GM23338 (cell line): ENCODE measurements around the gene NUAK2.

Experiments used
- CREB1 ChIP-seq: fragments of 250-450 bp; sonication (Bioruptor Pico); IDR thresholded peaks from 2 replicates; pipeline ENCODE4 v1.5.0; 2020; ENCODE audit warnings: low read depth, mild to moderate bottlenecking, moderate library complexity
- CTCF ChIP-seq, 2 experiments: fragments of 200-600 bp in 1 of 2; sonication (generic) in 1 of 2; conservative IDR thresholded peaks; 2 replicates each; pipeline versions ENCODE4 v1.5.1 to v1.6.1; 2016 to 2017; ENCODE audit warnings: antibody characterized with exemption in 2 of 2, low read depth in 2 of 2, mild to moderate bottlenecking in 2 of 2, moderate library complexity in 1 of 2
- EZH2 ChIP-seq: fragments of 200-600 bp; sonication (generic); IDR thresholded peaks from one replicate; pipeline ENCODE4 v1.8.0; 2017; ENCODE audit warnings: antibody characterized with exemption, mild to moderate bottlenecking, low read depth; ENCODE audit not compliant: unreplicated experiment
- EZH2phosphoT487 ChIP-seq: fragments of 200-600 bp; sonication (generic); IDR thresholded peaks from one replicate; pipeline ENCODE4 v1.8.1; 2018; ENCODE audit warnings: antibody characterized with exemption; ENCODE audit not compliant: unreplicated experiment
- JUNB ChIP-seq: IDR thresholded peaks from one replicate; pipeline ENCODE4 v1.6.1; 2016; ENCODE audit warnings: antibody characterized with exemption; ENCODE audit not compliant: unreplicated experiment
- POLR2AphosphoS5 ChIP-seq: IDR thresholded peaks from 2 replicates; pipeline ENCODE4 v1.6.1; 2016; ENCODE audit warnings: antibody characterized with exemption, low read depth
- REST ChIP-seq: IDR thresholded peaks from one replicate; pipeline ENCODE4 v1.6.1; 2018; ENCODE audit warnings: antibody characterized with exemption; ENCODE audit not compliant: unreplicated experiment
- ZNF331 ChIP-seq: fragments of 250-450 bp; sonication (Bioruptor Pico); IDR thresholded peaks from 2 replicates; pipeline ENCODE4 v1.5.0; 2020; ENCODE audit warnings: low read depth, mild to moderate bottlenecking, moderate library complexity
- ZNF462 ChIP-seq: fragments of 250-450 bp; sonication (Bioruptor Pico); IDR thresholded peaks from 2 replicates; pipeline ENCODE4 v1.5.0; 2020; ENCODE audit warnings: mild to moderate bottlenecking, moderate library complexity

- TF ChIP-seq CTCF (conservative IDR thresholded peaks at IDR 0.05; ENCODE audit: low read depth in 2 of 2) = no peak
- no peak for TF ChIP-seq EZH2
- no peak for TF ChIP-seq ZNF331 (CRISPR knock-in tag)
- TF ChIP-seq REST = no peak
- no peak for TF ChIP-seq POLR2AphosphoS5
- no peak for TF ChIP-seq ZNF462 (CRISPR knock-in tag)
- TF ChIP-seq EZH2phosphoT487 = no peak
- TF ChIP-seq CREB1 = no peak
- no peak for TF ChIP-seq JUNB
Observed at GRCh38 chr1:205275916-205276688, 45.4 kb downstream of the NUAK2 start.
